Ishikawa (cell line): ENCODE measurements around the gene SLC6A12.

Experiments
- CEBPB ChIP-seq: IDR thresholded peaks from 2 replicates; pipeline ENCODE4 v1.6.1; 2012
- CREB1 ChIP-seq: IDR thresholded peaks from 2 replicates; pipeline ENCODE4 v1.6.1; 2012; ENCODE audit warnings: low read depth
- EGR1 ChIP-seq: IDR thresholded peaks from 2 replicates; pipeline ENCODE4 v1.6.1; 2012
- EP300 ChIP-seq: IDR thresholded peaks from 2 replicates; pipeline ENCODE4 v1.6.1; 2012; ENCODE audit warnings: borderline replicate concordance
- FOXM1 ChIP-seq: IDR thresholded peaks from 2 replicates; pipeline ENCODE4 v1.6.1; 2012; ENCODE audit warnings: low read depth, borderline replicate concordance
- MAX ChIP-seq: IDR thresholded peaks from 2 replicates; pipeline ENCODE4 v1.6.1; 2012
- NFIC ChIP-seq: IDR thresholded peaks from 2 replicates; pipeline ENCODE4 v1.6.1; 2012
- RAD21 ChIP-seq: IDR thresholded peaks from 2 replicates; pipeline ENCODE4 v1.6.1; 2012; ENCODE audit warnings: low read depth
- REST ChIP-seq: IDR thresholded peaks from 2 replicates; pipeline ENCODE4 v1.6.1; 2012; ENCODE audit warnings: low read depth, mild to moderate bottlenecking
- TAF1 ChIP-seq: IDR thresholded peaks from 2 replicates; pipeline ENCODE4 v1.6.1; 2012; ENCODE audit warnings: low read depth, mild to moderate bottlenecking
- TCF12 ChIP-seq: IDR thresholded peaks from 2 replicates; pipeline ENCODE4 v1.6.1; 2012; ENCODE audit warnings: low read depth
- TEAD4 ChIP-seq: IDR thresholded peaks from 2 replicates; pipeline ENCODE4 v1.6.1; 2012
- USF1 ChIP-seq: IDR thresholded peaks from 2 replicates; pipeline ENCODE4 v1.6.1; 2012
- YY1 ChIP-seq: IDR thresholded peaks from 2 replicates; pipeline ENCODE4 v1.6.1; 2012; ENCODE audit warnings: low read depth
- ZBTB7A ChIP-seq: IDR thresholded peaks from 2 replicates; pipeline ENCODE4 v1.6.1; 2012; ENCODE audit warnings: low read depth

Gene SLC6A12

GRCh38 chr12:143964-144649, 69.8 kb downstream of the SLC6A12 start:
- TF ChIP-seq EP300, result no peak
- TF ChIP-seq FOXM1, result no peak
- TF ChIP-seq TAF1, result no peak
- TF ChIP-seq NFIC, result no peak
- TF ChIP-seq REST, result no peak
- TF ChIP-seq TEAD4, result no peak
- no peak for TF ChIP-seq USF1
- TF ChIP-seq RAD21, result no peak
- TF ChIP-seq CREB1, result no peak
- TF ChIP-seq EGR1, result no peak
- no peak for TF ChIP-seq CEBPB
- no peak for TF ChIP-seq MAX
- TF ChIP-seq YY1, result no peak
- no peak for TF ChIP-seq TCF12
- TF ChIP-seq ZBTB7A, result no peak

GRCh38 chr12:140162-140561, 73.8 kb downstream of the SLC6A12 start:
- no peak for TF ChIP-seq NFIC
- no peak for TF ChIP-seq TAF1
- no peak for TF ChIP-seq CREB1
- TF ChIP-seq EP300, result no peak
- no peak for TF ChIP-seq MAX
- TF ChIP-seq ZBTB7A, result no peak
- no peak for TF ChIP-seq YY1
- TF ChIP-seq RAD21, result no peak
